Thyroid gland (tissue), 4 donors: ENCODE results near the gene DLK2. TPM values are rescaled to one million over a fixed set of nuclear protein-coding genes. Genes with fewer than 3 reads are reported as not detected.

ENCODE experiments used
- DNase-seq, 2 donors: peaks; one replicate each; pipeline ENCODE4 v3.0.0-alpha.2; 2019
- H3K27ac ChIP-seq, 3 donors: fragments of 200-600 bp; sonication (generic); 1 replicate in 2 of 3; 2 replicates in 1 of 3; pipeline ENCODE4 v1.5.1; 2016 to 2019; ENCODE audit warnings: mild to moderate bottlenecking in 1 of 3, moderate library complexity in 1 of 3
- H3K27me3 ChIP-seq: fragments of 200-600 bp; sonication (generic); one replicate; pipeline ENCODE4 v1.5.1; 2019
- H3K36me3 ChIP-seq, 2 donors: fragments of 200-600 bp; sonication (generic); one replicate each; pipeline ENCODE4 v1.5.1; 2016 to 2019
- H3K4me1 ChIP-seq, 2 donors: fragments of 200-600 bp; sonication (generic); one replicate each; pipeline ENCODE4 v1.5.1; 2017 to 2019
- H3K4me3 ChIP-seq, 3 donors: fragments of 200-600 bp; sonication (generic); replicated peaks in 1 of 3; 1 replicate in 2 of 3; 2 replicates in 1 of 3; pipeline ENCODE4 v1.5.1; 2016; ENCODE audit warnings: mild to moderate bottlenecking in 1 of 3
- H3K9me3 ChIP-seq: fragments of 200-600 bp; sonication (generic); one replicate; pipeline ENCODE4 v1.5.1; 2017
- POLR2A ChIP-seq, 2 donors: fragments of 450-650 bp; IDR thresholded peaks; one replicate each; pipeline ENCODE4 v1.6.1; 2017; ENCODE audit warnings: antibody characterized with exemption in 2 of 2, mild to moderate bottlenecking in 2 of 2, moderate library complexity in 1 of 2
- WGBS, 2 donors: methylation state at CpG; one replicate each; pipeline ENCODE4 v1.1.5; 2017; 5-methylcytosine and 5-hydroxymethylcytosine counted together
- intact Hi-C: fragments of 100-400 bp; cut with DNase I; formaldehyde crosslinking; loops from one replicate; pipeline ENCODE4 v1.15.1; 2023
- total RNA-seq, 4 donors: library from RNA; depleted of rRNA; stranded (reverse); fragments of >200 nt; gene quantifications; one replicate each; pipeline ENCODE4 v1.2.3, GENCODE V29; 2016
- TF ChIP-seq, protein P1 (sequence below), 6 experiments: fragments of 200-600 bp in 3 of 6; fragments of 450-650 bp in 3 of 6; sonication (generic) in 3 of 6; IDR thresholded peaks; one replicate each; pipeline ENCODE4 v1.5.1; 2016 to 2019; ENCODE audit warnings: antibody characterized with exemption in 6 of 6, mild to moderate bottlenecking in 2 of 6, inconsistent platforms in 1 of 6, moderate library complexity in 1 of 6

Gene DLK2
- total RNA-seq, 4 donors from 2014 or later: 0.89 to 1.3 (median 1.3) TPM; not detected in 1

DNA sequence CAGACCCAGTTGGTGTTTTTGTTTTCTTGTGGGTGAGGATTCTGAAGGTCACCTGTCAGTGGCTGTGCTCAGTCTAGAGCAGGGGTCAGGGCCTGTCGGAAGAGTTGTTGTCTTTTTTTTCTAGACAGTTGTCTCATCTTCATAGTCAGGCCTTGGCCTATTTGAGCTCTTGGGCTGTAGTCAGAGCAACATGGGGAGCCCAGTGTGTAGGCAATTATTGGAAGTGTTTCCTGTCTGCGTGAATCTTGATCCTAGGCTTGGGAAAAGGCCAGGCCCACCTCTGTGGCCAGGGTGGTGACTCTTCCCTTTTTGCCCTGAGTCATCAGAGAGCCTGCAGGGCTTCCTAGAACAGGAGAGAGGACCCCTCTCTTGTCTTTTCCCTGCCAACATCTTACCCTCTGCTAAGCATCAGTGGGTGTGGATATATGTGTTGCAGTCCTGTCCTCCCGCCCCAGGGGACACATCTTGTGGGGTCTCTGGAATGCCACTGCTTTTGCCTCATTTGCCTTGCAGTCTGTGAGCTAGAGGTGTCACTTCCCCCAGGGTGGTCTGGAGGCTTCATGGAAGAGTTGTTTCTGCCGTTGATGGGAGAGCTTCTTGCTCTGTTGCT, 33.4 kb upstream of the DLK2 start:
- Histone ChIP-seq H3K9me3 (no peaks in the 10 kb centered on the region), H3K36me3 (no peaks in the 10 kb centered on the region), H3K27ac (no peak overlapping the region), H3K4me1 (peaks cover 9 to 13% of the 10 kb centered on the region in 2 donors), H3K4me3 (no peak overlapping the region), H3K27me3 (no peaks in the 10 kb centered on the region)
- no peak for DNase-seq
- no peak for TF ChIP-seq POLR2A (IDR thresholded peaks at IDR 0.05)
- TF ChIP-seq, protein P1, sequence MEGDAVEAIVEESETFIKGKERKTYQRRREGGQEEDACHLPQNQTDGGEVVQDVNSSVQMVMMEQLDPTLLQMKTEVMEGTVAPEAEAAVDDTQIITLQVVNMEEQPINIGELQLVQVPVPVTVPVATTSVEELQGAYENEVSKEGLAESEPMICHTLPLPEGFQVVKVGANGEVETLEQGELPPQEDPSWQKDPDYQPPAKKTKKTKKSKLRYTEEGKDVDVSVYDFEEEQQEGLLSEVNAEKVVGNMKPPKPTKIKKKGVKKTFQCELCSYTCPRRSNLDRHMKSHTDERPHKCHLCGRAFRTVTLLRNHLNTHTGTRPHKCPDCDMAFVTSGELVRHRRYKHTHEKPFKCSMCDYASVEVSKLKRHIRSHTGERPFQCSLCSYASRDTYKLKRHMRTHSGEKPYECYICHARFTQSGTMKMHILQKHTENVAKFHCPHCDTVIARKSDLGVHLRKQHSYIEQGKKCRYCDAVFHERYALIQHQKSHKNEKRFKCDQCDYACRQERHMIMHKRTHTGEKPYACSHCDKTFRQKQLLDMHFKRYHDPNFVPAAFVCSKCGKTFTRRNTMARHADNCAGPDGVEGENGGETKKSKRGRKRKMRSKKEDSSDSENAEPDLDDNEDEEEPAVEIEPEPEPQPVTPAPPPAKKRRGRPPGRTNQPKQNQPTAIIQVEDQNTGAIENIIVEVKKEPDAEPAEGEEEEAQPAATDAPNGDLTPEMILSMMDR (IDR thresholded peaks at IDR 0.05): no peak
- WGBS, 2 donors: 55 to 66% methylated on average over 3 to 4 of the region's 4 CpGs
- intact Hi-C loops: no loop called here

DNA sequence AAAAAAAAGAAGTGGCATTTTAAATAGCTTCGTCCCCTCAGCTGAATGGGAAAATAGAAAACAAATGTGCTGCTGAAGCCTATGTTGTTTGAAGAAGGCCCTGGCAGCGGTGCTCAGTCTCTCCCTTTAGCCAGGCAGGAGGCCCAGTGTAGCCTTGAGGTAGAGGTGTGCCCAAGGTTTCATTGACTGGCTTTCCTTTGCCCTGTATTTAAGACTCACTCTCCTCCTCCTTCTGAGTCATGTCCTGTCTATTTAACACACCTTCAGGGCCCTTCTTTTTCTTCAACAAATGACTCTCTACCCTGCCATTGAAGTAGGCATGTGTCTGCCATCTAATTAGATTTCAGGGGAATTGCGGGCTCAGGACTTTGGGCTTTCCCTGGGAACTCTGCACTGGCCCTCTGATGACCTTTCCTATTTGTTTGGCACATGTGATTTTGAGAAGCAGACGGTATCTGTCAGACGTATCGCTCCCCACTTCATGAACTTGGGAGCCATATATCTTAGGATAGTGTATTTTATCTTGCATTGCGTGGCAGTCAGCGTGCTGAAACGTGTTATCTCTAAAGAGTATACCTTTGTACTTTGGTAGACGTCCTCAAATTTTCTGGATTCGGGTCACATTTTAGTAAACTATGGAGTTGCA, 26.4 kb upstream of the DLK2 start:
- TF ChIP-seq, protein P1 (IDR thresholded peaks at IDR 0.05): no peak
- no peak for TF ChIP-seq POLR2A (IDR thresholded peaks at IDR 0.05)
- no peaks in the 10 kb centered on the region for H3K9me3 ChIP-seq
- H3K27ac ChIP-seq: no peak overlapping the region
- no peak overlapping the region for H3K4me3 ChIP-seq
- intact Hi-C loops: no loop called here
- no peak for DNase-seq
- no peaks in the 10 kb centered on the region for H3K36me3 ChIP-seq
- H3K27me3 ChIP-seq: no peaks in the 10 kb centered on the region
- peaks cover 9 to 14% of the 10 kb centered on the region in 2 donors for H3K4me1 ChIP-seq
- 94% methylated on average over 11 of the region's 11 CpGs for WGBS, 2 donors

DNA sequence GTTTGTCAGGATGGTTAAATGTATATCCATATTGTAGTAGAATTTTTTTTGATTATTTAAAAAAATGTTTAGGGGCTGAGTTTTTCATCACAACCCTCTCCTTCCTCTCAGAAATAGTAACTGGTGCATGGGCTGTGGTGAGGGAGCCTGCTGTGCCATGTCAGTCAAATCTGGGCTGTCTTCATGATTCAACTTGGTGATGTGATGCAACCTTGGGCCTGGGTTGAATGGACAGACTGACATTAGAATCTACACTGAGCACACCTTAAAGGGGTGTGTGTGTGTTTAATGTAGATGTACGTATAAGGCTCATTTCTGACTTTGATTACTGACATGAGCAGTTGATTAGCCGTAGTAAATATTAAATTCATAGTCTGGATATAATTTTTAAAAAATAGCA, 25.7 kb upstream of the DLK2 start:
- Histone ChIP-seq H3K36me3 (no peaks in the 10 kb centered on the region), H3K9me3 (no peaks in the 10 kb centered on the region), H3K4me3 (no peak overlapping the region), H3K4me1 (peaks cover 9 to 14% of the 10 kb centered on the region in 2 donors), H3K27ac (no peak overlapping the region), H3K27me3 (no peaks in the 10 kb centered on the region)
- DNase-seq: no peak
- WGBS, 2 donors: 89 to 95% methylated on average over 2 of the region's 2 CpGs
- TF ChIP-seq, protein P1 (IDR thresholded peaks at IDR 0.05): no peak
- TF ChIP-seq POLR2A (IDR thresholded peaks at IDR 0.05): no peak
- intact Hi-C loops: no loop called here

DNA sequence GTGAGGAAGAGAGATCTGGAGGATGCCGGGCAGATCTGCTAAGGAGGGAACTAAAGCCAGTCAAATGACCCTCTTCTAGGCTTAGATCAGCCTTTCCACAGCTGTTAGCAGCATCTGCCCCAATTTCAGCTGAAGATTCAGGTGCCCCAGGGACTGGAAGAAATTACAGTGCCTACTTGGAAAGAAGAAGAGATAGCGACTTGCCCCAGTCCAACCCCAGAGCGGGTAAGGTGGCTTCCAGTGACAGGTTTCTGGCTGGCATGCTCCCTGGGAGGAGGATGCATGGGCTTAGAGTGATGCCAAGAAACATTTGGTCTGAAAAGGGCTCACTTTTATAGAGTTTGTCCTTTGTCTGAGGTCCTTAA, 22.6 kb upstream of the DLK2 start:
- H3K4me3 ChIP-seq: peak overlapping the region; percentile 21 to 47 (median 22)
- no peaks in the 10 kb centered on the region for H3K9me3 ChIP-seq
- no peaks in the 10 kb centered on the region for H3K27me3 ChIP-seq
- TF ChIP-seq, protein P1 (IDR thresholded peaks at IDR 0.05): no peak
- no peak for TF ChIP-seq POLR2A (IDR thresholded peaks at IDR 0.05)
- intact Hi-C loops: no loop called here
- H3K4me1 ChIP-seq: peaks cover 9 to 14% of the 10 kb centered on the region in 2 donors
- 27 to 40% methylated on average over 3 of the region's 3 CpGs for WGBS, 2 donors
- no peaks in the 10 kb centered on the region for H3K36me3 ChIP-seq
- DNase-seq: no peak
- peak overlapping the region in 2 of 3 donors; percentile 27 to 80 for H3K27ac ChIP-seq
